K562 (cell line): ENCODE data around the gene DHRS7C. TPM values are rescaled to one million over a fixed set of nuclear protein-coding genes. Genes with fewer than 3 reads are reported as not detected.

Experiments used
- ATAC-seq: fragments of 200-7000 bp; cut with Tn5 transposase; 3 replicates; pipeline ENCODE4 v1.9.1; 2020; ENCODE audit warnings: moderate library complexity
- BruUV-seq: library from RNA; stranded (reverse); fragments of 400-500 nt; replicated peaks from 2 replicates; lab custom pipeline; 2021; lab: Mats Ljungman, UMichigan
- CTCF ChIA-PET: fragments of 300-600 bp; formaldehyde crosslinking; extraction: SDS; loops from one replicate; lab custom pipeline; 2021; ENCODE audit warnings: low intra/inter-chr PET ratio; lab: Yijun Ruan, JAX
- POLR2A ChIA-PET: fragments of 300-600, 350-650 bp; sonication (Branson Sonifier 250); formaldehyde crosslinking; extraction: SDS; loops from one replicate; lab custom pipeline; 2021; ENCODE audit warnings: antibody characterized with exemption, inconsistent platforms; lab: Yijun Ruan, JAX
- DNase-seq, 4 experiments: peaks; one replicate each; pipeline versions ENCODE4 v3.0.0 to v3.0.0-alpha.2; 2011 to 2018; ENCODE audit warnings: low spot score in 3 of 4, mixed read lengths in 3 of 4; ENCODE audit errors: extremely low read depth in 1 of 4
- FAIRE-seq: peaks from 2 replicates; lab custom pipeline; 2011; peaks lifted over from hg19 to GRCh38; lab: Jason Lieb, UNC
- H2AFZ ChIP-seq: 2 replicates; pipeline ENCODE4 v1.6.0; 2011; ENCODE audit warnings: low read depth, low read length, control low read depth, inconsistent platforms
- H3K27ac ChIP-seq: fragments of 200-600 bp; 3 replicates; pipeline ENCODE4 v1.8.0; 2011; ENCODE audit warnings: low read depth, mild to moderate bottlenecking, control low read depth, inconsistent platforms, low read length, moderate library complexity, mixed read lengths; ENCODE audit errors: extremely low read depth
- H3K27me3 ChIP-seq, 2 experiments: fragments of 300-600 bp in 1 of 2; 2 replicates in 1 of 2; 3 replicates in 1 of 2; pipeline versions ENCODE4 v1.6.0 to v1.8.0; 2011; ENCODE audit warnings: inconsistent platforms in 2 of 2, low read length in 2 of 2, mild to moderate bottlenecking in 1 of 2, mixed read lengths in 1 of 2, moderate library complexity in 1 of 2; ENCODE audit not compliant: control insufficient read depth in 2 of 2, insufficient read depth in 2 of 2
- H3K36me3 ChIP-seq: fragments of 300-600 bp; 3 replicates; pipeline ENCODE4 v1.8.0; 2011; ENCODE audit warnings: mild to moderate bottlenecking, low read length, inconsistent platforms; ENCODE audit not compliant: control insufficient read depth, insufficient read depth
- H3K4me1 ChIP-seq, 2 experiments: fragments of 200-600 bp in 1 of 2; replicated peaks in 1 of 2; 2 replicates in 1 of 2; 3 replicates in 1 of 2; pipeline versions ENCODE4 v1.5.1 to v1.8.0; 2011; ENCODE audit warnings: inconsistent platforms in 2 of 2, low read length in 2 of 2, mild to moderate bottlenecking in 1 of 2, mixed read lengths in 1 of 2, moderate library complexity in 1 of 2; ENCODE audit not compliant: control insufficient read depth in 2 of 2, insufficient read depth in 2 of 2
- H3K4me2 ChIP-seq: 2 replicates; pipeline ENCODE4 v1.6.1; 2011; ENCODE audit warnings: low read length, control low read depth, inconsistent platforms, mixed read lengths; ENCODE audit not compliant: insufficient read depth
- H3K4me3 ChIP-seq: fragments of 200-600 bp; sonication (generic), shearing (Covaris generic); 2 replicates; pipeline ENCODE4 v1.5.1; 2016; ENCODE audit warnings: control low read depth, inconsistent platforms
- H3K79me2 ChIP-seq: fragments of 200-600 bp; 3 replicates; pipeline ENCODE4 v1.8.0; 2011; ENCODE audit warnings: low read length, inconsistent platforms; ENCODE audit not compliant: control insufficient read depth, insufficient read depth
- H3K9ac ChIP-seq, 2 experiments: 2 replicates each; pipeline versions ENCODE4 v1.6.0 to v1.6.1; 2011; ENCODE audit warnings: low read depth in 2 of 2, low read length in 2 of 2, control low read depth in 1 of 2, inconsistent platforms in 1 of 2, mild to moderate bottlenecking in 1 of 2, mixed read lengths in 1 of 2; ENCODE audit not compliant: insufficient read depth in 1 of 2
- H3K9me1 ChIP-seq: one replicate; pipeline ENCODE4 v1.6.0; 2011; ENCODE audit warnings: inconsistent platforms, mild to moderate bottlenecking, low read length, moderate library complexity; ENCODE audit not compliant: control insufficient read depth, insufficient read depth
- H3K9me3 ChIP-seq: replicated peaks from 2 replicates; pipeline ENCODE4 v1.5.1; 2011; ENCODE audit warnings: low read depth, low read length, inconsistent platforms; ENCODE audit not compliant: control insufficient read depth, insufficient read depth
- H4K20me1 ChIP-seq: replicated peaks from 2 replicates; pipeline ENCODE4 v1.6.1; 2011; ENCODE audit warnings: low read length, inconsistent platforms, mixed read lengths; ENCODE audit not compliant: control insufficient read depth, insufficient read depth
- ARID1B ChIP-seq: fragments of 450-650 bp; IDR thresholded peaks from 2 replicates; pipeline ENCODE4 v1.6.1; 2016; ENCODE audit warnings: antibody characterized with exemption, mild to moderate bottlenecking, inconsistent platforms
- CSDE1 ChIP-seq, 2 experiments: fragments of 450-650 bp; IDR thresholded peaks; 2 replicates each; pipeline ENCODE4 v1.6.1; 2016; ENCODE audit warnings: mild to moderate bottlenecking in 1 of 2
- DPF2 ChIP-seq: fragments of 450-650 bp; IDR thresholded peaks from 2 replicates; pipeline ENCODE4 v1.6.1; 2016
- GABPA ChIP-seq: fragments of 200-800 bp; sonication (Bioruptor generic); conservative IDR thresholded peaks from 2 replicates; pipeline ENCODE4 v1.6.1; 2016; ENCODE audit warnings: low read depth, missing genetic modification characterization, missing compliant biosample characterization
- HCFC1 ChIP-seq: IDR thresholded peaks from 2 replicates; pipeline ENCODE4 v1.6.1; 2012; ENCODE audit warnings: low read depth, low read length, improper control_type of control experiment
- NCOA1 ChIP-seq: fragments of 450-650 bp; IDR thresholded peaks from 2 replicates; pipeline ENCODE4 v1.6.1; 2016; ENCODE audit warnings: low read depth
- PCBP2 ChIP-seq: fragments of 200-400 bp; formaldehyde crosslinking; IDR thresholded peaks from 2 replicates; pipeline ENCODE4 v1.6.1; 2018; ENCODE audit warnings: low read length, low read depth, mild to moderate bottlenecking, moderate library complexity; ENCODE audit not compliant: poor library complexity, severe bottlenecking
- PTTG1 ChIP-seq: fragments of 450-650 bp; IDR thresholded peaks from 2 replicates; pipeline ENCODE4 v1.6.1; 2016; ENCODE audit warnings: low read depth, mild to moderate bottlenecking, missing genetic modification characterization, missing compliant biosample characterization
- SIX5 ChIP-seq, 2 experiments: IDR thresholded peaks; 2 replicates each; pipeline ENCODE4 v1.6.1; 2011; ENCODE audit warnings: low read length in 2 of 2, borderline replicate concordance in 1 of 2, low read depth in 1 of 2, mild to moderate bottlenecking in 1 of 2, moderate library complexity in 1 of 2; ENCODE audit not compliant: insufficient read depth in 1 of 2
- SPI1 ChIP-seq: IDR thresholded peaks from 2 replicates; pipeline ENCODE4 v1.6.1; 2011; ENCODE audit warnings: low read depth, low read length, control low read depth, borderline replicate concordance
- ZBTB9 ChIP-seq: fragments of 450-650 bp; formaldehyde crosslinking; IDR thresholded peaks from 2 replicates; pipeline ENCODE4 v1.4.0; 2020; ENCODE audit warnings: mild to moderate bottlenecking, moderate library complexity
- ZNF57 ChIP-seq: fragments of 450-650 bp; formaldehyde crosslinking; IDR thresholded peaks from 2 replicates; pipeline ENCODE4 v1.4.0; 2020; ENCODE audit warnings: mild to moderate bottlenecking, moderate library complexity
- WGBS: fragments of 100-300 bp; shearing (Covaris generic); methylation state at CpG from one replicate; pipeline ENCODE4 v1.1.6; 2016; ENCODE audit warnings: low coverage, mixed read lengths; ENCODE audit not compliant: insufficient coverage; ENCODE audit errors: missing lambda C conversion rate; 5-methylcytosine and 5-hydroxymethylcytosine counted together
- in situ Hi-C: fragments of 300-500 bp; cut with MboI; formaldehyde crosslinking; loops from 4 replicates; pipeline ENCODE4 v1.15.0; 2018; ENCODE audit warnings: inconsistent platforms, mixed read lengths
- intact Hi-C: fragments of 100-400 bp; cut with micrococcal nuclease; formaldehyde crosslinking; loops from 2 replicates; pipeline ENCODE4 v1.14.2; 2022
- polyA plus RNA-seq, 8 experiments: library from polyadenylated mRNA; depleted of rRNA in 4 of 8; stranded (reverse) in 5 of 8; unstranded in 3 of 8; fragments of >200 nt; fragmentation: Nextera tagmentation in 2 of 8; fragmentation: Illumina TruSeq in 1 of 8; extraction: Ambion mirVana in 2 of 8; extraction: Trizol in 1 of 8; gene quantifications; 2 replicates each; pipeline versions ENCODE4 v1.2.1 to v1.2.3, GENCODE V29; 2011 to 2014; ENCODE audit warnings: inconsistent platforms in 1 of 8, missing spikeins in 1 of 8
- total RNA-seq, 7 experiments: library from RNA; depleted of rRNA in 6 of 7; stranded (reverse); fragments of >200 nt in 6 of 7; fragmentation: Illumina TruSeq in 2 of 7; extraction: Trizol in 2 of 7; gene quantifications; 2 replicates each; pipeline versions ENCODE4 v1.2.1 to v1.2.3, GENCODE V29; 2011 to 2021; ENCODE audit warnings: low replicate concordance in 1 of 7
- TF ChIP-seq, protein P1 (sequence below): sonication (generic); formaldehyde crosslinking; IDR thresholded peaks from 2 replicates; pipeline ENCODE4 v1.8.1; 2023; ENCODE audit warnings: mild to moderate bottlenecking, missing genetic modification reagents
- TF ChIP-seq, protein P2 (sequence below), 2 experiments: fragments of 450-650 bp; IDR thresholded peaks; 2 replicates each; pipeline ENCODE4 v1.6.1; 2016

Gene DHRS7C
- total and polyA plus RNA-seq, 9 of the 15 experiments (the other 6 are each of a cell fraction or from before 2014, with no cell fraction given) = not detected

- Histone ChIP-seq H3K79me2 (no peaks in the 10 kb centered on the region), H3K27me3 (peaks cover 0 to 5% of the 10 kb centered on the region in 2 experiments; a peak in 1 of 5 replicates), H3K4me2 (no peak overlapping the region), H3K9me1 (no peaks in the 10 kb centered on the region), H3K27ac (no peak overlapping the region), H3K9ac (no peak overlapping the region), H3K9me3 (no peaks in the 10 kb centered on the region), H4K20me1 (no peaks in the 10 kb centered on the region), H2AFZ (no peak overlapping the region), H3K4me3 (no peak overlapping the region), H3K4me1 (no peaks in the 10 kb centered on the region), H3K36me3 (no peaks in the 10 kb centered on the region)
- no TSS peak for BruUV-seq
- ChIA-PET CTCF (no interaction called here), POLR2A (no interaction called here)
- WGBS = 0% methylated on average over 10 of the region's 13 CpGs
- in situ Hi-C loops (no loop called here), intact Hi-C loops (no loop called here)
- TF ChIP-seq SPI1 = peak; percentile 15; the same call in 1 of the 2 replicates
- TF ChIP-seq GABPA (tag) = no peak
- DNase-seq (no peak), ATAC-seq (no peak), FAIRE-seq (no peak)
Measured at GRCh38 chr17:9802294-9802693, 10.9 kb upstream of the DHRS7C start.

- H3K27ac ChIP-seq = no peak overlapping the region
- H3K4me3 ChIP-seq = no peak overlapping the region
Measured at GRCh38 chr17:9801505-9801904, 10.1 kb upstream of the DHRS7C start.

More at GRCh38 chr17:9801505-9801904, 10.1 kb upstream of the DHRS7C start:
- H3K4me1 ChIP-seq = no peaks in the 10 kb centered on the region
- intact Hi-C loops (no loop called here), in situ Hi-C loops (no loop called here)
- no peak for DNase-seq
- no peaks in the 10 kb centered on the region for H4K20me1 ChIP-seq
- no TSS peak for BruUV-seq
- WGBS = 0% methylated on average over 2 of the region's 2 CpGs
- TF ChIP-seq ARID1B = no peak
- no peak for TF ChIP-seq ZBTB9 (CRISPR knock-in tag)
- no peak for TF ChIP-seq CSDE1 (IDR thresholded peaks at IDR 0.05)
- TF ChIP-seq PCBP2 = no peak
- TF ChIP-seq, protein P1, sequence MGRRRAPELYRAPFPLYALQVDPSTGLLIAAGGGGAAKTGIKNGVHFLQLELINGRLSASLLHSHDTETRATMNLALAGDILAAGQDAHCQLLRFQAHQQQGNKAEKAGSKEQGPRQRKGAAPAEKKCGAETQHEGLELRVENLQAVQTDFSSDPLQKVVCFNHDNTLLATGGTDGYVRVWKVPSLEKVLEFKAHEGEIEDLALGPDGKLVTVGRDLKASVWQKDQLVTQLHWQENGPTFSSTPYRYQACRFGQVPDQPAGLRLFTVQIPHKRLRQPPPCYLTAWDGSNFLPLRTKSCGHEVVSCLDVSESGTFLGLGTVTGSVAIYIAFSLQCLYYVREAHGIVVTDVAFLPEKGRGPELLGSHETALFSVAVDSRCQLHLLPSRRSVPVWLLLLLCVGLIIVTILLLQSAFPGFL (CRISPR knock-in tag) = no peak
- no peak for TF ChIP-seq HCFC1
- TF ChIP-seq SIX5 (IDR thresholded peaks at IDR 0.05; ENCODE audit: borderline replicate concordance in 1 of 2, insufficient read depth in 1 of 2, low read depth in 1 of 2, low read length in 2 of 2) = no peak
- no peak for TF ChIP-seq DPF2
- TF ChIP-seq NCOA1 = no peak
- TF ChIP-seq, protein P2, sequence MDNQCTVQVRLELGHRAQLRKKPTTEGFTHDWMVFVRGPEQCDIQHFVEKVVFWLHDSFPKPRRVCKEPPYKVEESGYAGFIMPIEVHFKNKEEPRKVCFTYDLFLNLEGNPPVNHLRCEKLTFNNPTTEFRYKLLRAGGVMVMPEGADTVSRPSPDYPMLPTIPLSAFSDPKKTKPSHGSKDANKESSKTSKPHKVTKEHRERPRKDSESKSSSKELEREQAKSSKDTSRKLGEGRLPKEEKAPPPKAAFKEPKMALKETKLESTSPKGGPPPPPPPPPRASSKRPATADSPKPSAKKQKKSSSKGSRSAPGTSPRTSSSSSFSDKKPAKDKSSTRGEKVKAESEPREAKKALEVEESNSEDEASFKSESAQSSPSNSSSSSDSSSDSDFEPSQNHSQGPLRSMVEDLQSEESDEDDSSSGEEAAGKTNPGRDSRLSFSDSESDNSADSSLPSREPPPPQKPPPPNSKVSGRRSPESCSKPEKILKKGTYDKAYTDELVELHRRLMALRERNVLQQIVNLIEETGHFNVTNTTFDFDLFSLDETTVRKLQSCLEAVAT (IDR thresholded peaks at IDR 0.05) = no peak
- no peak for TF ChIP-seq PTTG1 (tag)
- no peak for TF ChIP-seq ZNF57
- no peak overlapping the region for H3K4me2 ChIP-seq
- POLR2A ChIA-PET = no interaction called here
- H3K9me1 ChIP-seq = no peaks in the 10 kb centered on the region
- no peak overlapping the region for H3K9ac ChIP-seq
- H3K79me2 ChIP-seq = no peaks in the 10 kb centered on the region
- H3K36me3 ChIP-seq = no peaks in the 10 kb centered on the region
- no peak for FAIRE-seq
- no peak overlapping the region for H2AFZ ChIP-seq
- peaks cover 0 to 5% of the 10 kb centered on the region in 2 experiments; a peak in 1 of 5 replicates for H3K27me3 ChIP-seq
- no peak for ATAC-seq
- H3K9me3 ChIP-seq = no peaks in the 10 kb centered on the region
- CTCF ChIA-PET = no interaction called here
